RPMI8226 (cell line): ENCODE data around the gene MEI1.
A peak's percentile ranks its signal among the peaks of the same experiment; 100 is the strongest.
"Not testable (repeated sequence)": the region's sequence is repeated elsewhere in the genome, so short reads cannot be mapped to it uniquely, and the experiment has no call there.

Experiments
- DNase-seq: peaks from one replicate; pipeline ENCODE4 v3.0.0-alpha.2; 2015

MEI1 gene

GRCh38 chr22:41682033-41682807 lies 17.1 kb upstream of the MEI1 start:
- DNase-seq = peak; percentile 79

- DNase-seq = no peak
Measured at GRCh38 chr22:41683052-41683451, 16.3 kb upstream of the MEI1 start.

GRCh38 chr22:41683616-41684015 lies 15.7 kb upstream of the MEI1 start:
- no peak for DNase-seq

GRCh38 chr22:41684194-41684593 lies 15.1 kb upstream of the MEI1 start:
- DNase-seq = no peak

- DNase-seq = not testable (repeated sequence)
Measured at GRCh38 chr22:41686890-41687289, 12.4 kb upstream of the MEI1 start.

GRCh38 chr22:41687901-41688364 lies 11.4 kb upstream of the MEI1 start:
- peak; percentile 47 for DNase-seq

GRCh38 chr22:41688365-41689211 lies 10.7 kb upstream of the MEI1 start, which contains the start of gene SNU13:
TSS of gene SNU13 (minus strand) at chr22:41688867. CDS start at chr22:41688796, 71 bp downstream.
- DNase-seq = peak; percentile 98

GRCh38 chr22:41690476-41690875 lies 8.8 kb upstream of the MEI1 start:
- DNase-seq = no peak

- DNase-seq = no peak
Measured at GRCh38 chr22:41695211-41695610, 4.1 kb upstream of the MEI1 start.

- no peak for DNase-seq
Measured at GRCh38 chr22:41696703-41697102, 2.6 kb upstream of the MEI1 start.

GRCh38 chr22:41697126-41697775 lies 2.1 kb upstream of the MEI1 start:
- DNase-seq = peak; percentile 88

- DNase-seq = no peak
Measured at GRCh38 chr22:41700108-41700364, 733 bp downstream of the MEI1 start.

- no peak for DNase-seq
Measured at GRCh38 chr22:41702763-41703162, 3.5 kb downstream of the MEI1 start.

GRCh38 chr22:41709341-41709740 lies 10.0 kb downstream of the MEI1 start:
- DNase-seq = no peak

- DNase-seq = no peak
Measured at GRCh38 chr22:41713004-41713403, 13.7 kb downstream of the MEI1 start.

GRCh38 chr22:41722496-41722895 lies 23.2 kb downstream of the MEI1 start:
- no peak for DNase-seq

GRCh38 chr22:41725510-41726110 lies 26.3 kb downstream of the MEI1 start:
- no peak for DNase-seq

GRCh38 chr22:41731609-41732008 lies 32.3 kb downstream of the MEI1 start:
- DNase-seq = no peak

- no peak for DNase-seq
Measured at GRCh38 chr22:41732096-41732772, 32.9 kb downstream of the MEI1 start.

- not testable (repeated sequence) for DNase-seq
Measured at GRCh38 chr22:41733241-41733640, 33.9 kb downstream of the MEI1 start.

- DNase-seq = no peak
Measured at GRCh38 chr22:41739576-41739975, 40.3 kb downstream of the MEI1 start.

GRCh38 chr22:41742918-41743317 lies 43.6 kb downstream of the MEI1 start:
- DNase-seq = no peak

GRCh38 chr22:41745968-41746367 lies 46.7 kb downstream of the MEI1 start:
- no peak for DNase-seq
